HEK293T (cell line): ENCODE results near the gene TSPAN12.

Experiments used
- ARNT ChIP-seq: fragments of 450-650 bp; IDR thresholded peaks from 2 replicates; pipeline ENCODE4 v1.6.1; 2017; ENCODE audit warnings: mild to moderate bottlenecking
- BHLHE40 ChIP-seq: fragments of 450-650 bp; IDR thresholded peaks from 2 replicates; pipeline ENCODE4 v1.6.1; 2016; ENCODE audit warnings: mild to moderate bottlenecking, moderate library complexity, borderline replicate concordance
- CTBP1 ChIP-seq: fragments of 450-650 bp; IDR thresholded peaks from 2 replicates; pipeline ENCODE4 v1.6.1; 2016; ENCODE audit warnings: borderline replicate concordance
- FOXA1 ChIP-seq: fragments of 450-650 bp; IDR thresholded peaks from 2 replicates; pipeline ENCODE4 v1.6.1; 2016; ENCODE audit warnings: mild to moderate bottlenecking
- FOXK2 ChIP-seq: fragments of 450-650 bp; IDR thresholded peaks from 2 replicates; pipeline ENCODE4 v1.6.1; 2016; ENCODE audit warnings: mild to moderate bottlenecking
- FOXM1 ChIP-seq: fragments of 450-650 bp; IDR thresholded peaks from 2 replicates; pipeline ENCODE4 v1.6.1; 2017; ENCODE audit warnings: mild to moderate bottlenecking, borderline replicate concordance
- HDGF ChIP-seq: fragments of 450-650 bp; IDR thresholded peaks from 2 replicates; pipeline ENCODE4 v1.6.1; 2017; ENCODE audit warnings: antibody characterized with exemption, borderline replicate concordance
- LEF1 ChIP-seq: fragments of 450-650 bp; IDR thresholded peaks from 2 replicates; pipeline ENCODE4 v1.6.1; 2017; ENCODE audit warnings: mild to moderate bottlenecking, borderline replicate concordance
- NFRKB ChIP-seq: fragments of 450-650 bp; IDR thresholded peaks from 2 replicates; pipeline ENCODE4 v1.6.1; 2016; ENCODE audit warnings: mild to moderate bottlenecking, moderate library complexity
- SP1 ChIP-seq: fragments of 450-650 bp; IDR thresholded peaks from 2 replicates; pipeline ENCODE4 v1.6.1; 2017
- SUZ12 ChIP-seq: fragments of 450-650 bp; IDR thresholded peaks from 2 replicates; pipeline ENCODE4 v1.6.1; 2016; ENCODE audit warnings: mild to moderate bottlenecking
- TARDBP ChIP-seq: fragments of 450-650 bp; IDR thresholded peaks from 2 replicates; pipeline ENCODE4 v1.6.1; 2016
- ZNF384 ChIP-seq: fragments of 450-650 bp; IDR thresholded peaks from 2 replicates; pipeline ENCODE4 v1.6.1; 2016
- TF ChIP-seq, protein P1 (sequence below): fragments of 450-650 bp; IDR thresholded peaks from 2 replicates; pipeline ENCODE4 v1.6.1; 2016

- TF ChIP-seq FOXA1 (no peak), FOXK2 (no peak), TARDBP (no peak), BHLHE40 (no peak), SP1 (no peak), FOXM1 (no peak), LEF1 (no peak), ZNF384 (no peak), NFRKB (no peak), SUZ12 (no peak), CTBP1 (no peak), ARNT (no peak), HDGF (no peak)
- TF ChIP-seq, protein P1, sequence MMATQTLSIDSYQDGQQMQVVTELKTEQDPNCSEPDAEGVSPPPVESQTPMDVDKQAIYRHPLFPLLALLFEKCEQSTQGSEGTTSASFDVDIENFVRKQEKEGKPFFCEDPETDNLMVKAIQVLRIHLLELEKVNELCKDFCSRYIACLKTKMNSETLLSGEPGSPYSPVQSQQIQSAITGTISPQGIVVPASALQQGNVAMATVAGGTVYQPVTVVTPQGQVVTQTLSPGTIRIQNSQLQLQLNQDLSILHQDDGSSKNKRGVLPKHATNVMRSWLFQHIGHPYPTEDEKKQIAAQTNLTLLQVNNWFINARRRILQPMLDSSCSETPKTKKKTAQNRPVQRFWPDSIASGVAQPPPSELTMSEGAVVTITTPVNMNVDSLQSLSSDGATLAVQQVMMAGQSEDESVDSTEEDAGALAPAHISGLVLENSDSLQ, result no peak
Observed at GRCh38 chr7:120873401-120873800, 15.5 kb upstream of the TSPAN12 start.
